ENCODE data around the gene TCF7L1.

Gene TCF7L1

GRCh38 chr2:85175369-85176299, 42.4 kb downstream of the TCF7L1 start:
- no peak for TF ChIP-seq CTCF (IDR thresholded peaks at IDR 0.05; ENCODE audit: borderline replicate concordance, insufficient read depth, low read depth, low read length)
- no peak overlapping the region for H3K4me3 ChIP-seq (ENCODE audit: low read depth, low read length)

GRCh38 chr2:85177031-85177824, 44.0 kb downstream of the TCF7L1 start:
- no peak overlapping the region for H3K4me3 ChIP-seq (ENCODE audit: low read depth, low read length)
- TF ChIP-seq CTCF (IDR thresholded peaks at IDR 0.05; ENCODE audit: borderline replicate concordance, insufficient read depth, low read depth, low read length), result no peak

GRCh38 chr2:85178154-85178553, 45.0 kb downstream of the TCF7L1 start:
- no peak for TF ChIP-seq CTCF (IDR thresholded peaks at IDR 0.05; ENCODE audit: borderline replicate concordance, insufficient read depth, low read depth, low read length)
- H3K4me3 ChIP-seq (ENCODE audit: low read depth, low read length), result no peak overlapping the region

- H3K4me3 ChIP-seq (ENCODE audit: low read depth, low read length), result no peak overlapping the region
- no peak for TF ChIP-seq CTCF (IDR thresholded peaks at IDR 0.05; ENCODE audit: borderline replicate concordance, insufficient read depth, low read depth, low read length)
Observed at GRCh38 chr2:85178980-85179411, 45.8 kb downstream of the TCF7L1 start.

GRCh38 chr2:85179541-85179940, 46.3 kb downstream of the TCF7L1 start:
- no peak overlapping the region for H3K4me3 ChIP-seq (ENCODE audit: low read depth, low read length)
- TF ChIP-seq CTCF (IDR thresholded peaks at IDR 0.05; ENCODE audit: borderline replicate concordance, insufficient read depth, low read depth, low read length), result no peak

- no peak for TF ChIP-seq CTCF (IDR thresholded peaks at IDR 0.05; ENCODE audit: borderline replicate concordance, insufficient read depth, low read depth, low read length)
- H3K4me3 ChIP-seq (ENCODE audit: low read depth, low read length), result no peak overlapping the region
Observed at GRCh38 chr2:85180322-85181133, 47.3 kb downstream of the TCF7L1 start.
